HepG2 (cell line): ENCODE data around the gene KIRREL3. TPM values are rescaled to one million over a fixed set of nuclear protein-coding genes. Genes with fewer than 3 reads are reported as not detected.

Source experiments
- ATAC-seq: fragments of 200-7000 bp; cut with Tn5 transposase; 3 replicates; pipeline ENCODE4 v1.9.1; 2020; ENCODE audit warnings: mild to moderate bottlenecking, moderate library complexity
- BruUV-seq: library from RNA; stranded (reverse); fragments of 400-500 nt; replicated peaks from 2 replicates; lab custom pipeline; 2021; lab: Mats Ljungman, UMichigan
- CTCF ChIA-PET: fragments of 300-600 bp; formaldehyde crosslinking; extraction: SDS; loops from one replicate; lab custom pipeline; 2021; ENCODE audit warnings: low total read pairs, inconsistent platforms, low intra/inter-chr PET ratio; lab: Yijun Ruan, JAX
- POLR2A ChIA-PET: fragments of 350-600 bp; sonication (Branson Sonifier 250); formaldehyde crosslinking; loops from one replicate; lab custom pipeline; 2020; ENCODE audit warnings: antibody characterized with exemption, inconsistent platforms; lab: Yijun Ruan, JAX
- DNase-seq: peaks from one replicate; pipeline ENCODE4 v3.0.0-alpha.2; 2015; ENCODE audit warnings: low spot score
- FAIRE-seq: peaks from 3 replicates; lab custom pipeline; 2011; peaks lifted over from hg19 to GRCh38; lab: Jason Lieb, UNC
- H2AFZ ChIP-seq: one replicate; pipeline ENCODE4 v1.6.1; 2011; ENCODE audit warnings: low read length, inconsistent platforms
- H3K27ac ChIP-seq: fragments of 300-600 bp; 3 replicates; pipeline ENCODE4 v1.8.0; 2011; ENCODE audit warnings: mixed run types, mild to moderate bottlenecking, mixed read lengths, low read length, inconsistent platforms; ENCODE audit not compliant: insufficient read depth; ENCODE audit errors: extremely low read length
- H3K27me3 ChIP-seq, 2 experiments: fragments of 200-600 bp in 1 of 2; 2 replicates in 1 of 2; 3 replicates in 1 of 2; pipeline versions ENCODE4 v1.6.0 to v1.8.0; 2011; ENCODE audit warnings: low read length in 2 of 2, mild to moderate bottlenecking in 2 of 2, moderate library complexity in 2 of 2, inconsistent platforms in 1 of 2; ENCODE audit not compliant: insufficient read depth in 2 of 2, control insufficient read depth in 1 of 2
- H3K36me3 ChIP-seq, 2 experiments: fragments of 200-600 bp in 1 of 2; replicated peaks in 1 of 2; 2 replicates in 1 of 2; 3 replicates in 1 of 2; pipeline versions ENCODE4 v1.5.1 to v1.8.0; 2011; ENCODE audit warnings: low read length in 2 of 2, inconsistent platforms in 1 of 2; ENCODE audit not compliant: insufficient read depth in 2 of 2, control insufficient read depth in 1 of 2
- H3K4me1 ChIP-seq: 2 replicates; pipeline ENCODE4 v1.5.1; 2012; ENCODE audit warnings: low read length, inconsistent platforms; ENCODE audit not compliant: insufficient read depth
- H3K4me2 ChIP-seq: 2 replicates; pipeline ENCODE4 v1.6.0; 2011; ENCODE audit warnings: low read depth, low read length, inconsistent platforms
- H3K4me3 ChIP-seq, 3 experiments: fragments of 200-600 bp in 1 of 3; sonication (generic), shearing (Covaris generic) in 1 of 3; replicated peaks in 1 of 3; 2 replicates each; pipeline ENCODE4 v1.5.1; 2011 to 2016; ENCODE audit warnings: low read length in 3 of 3, inconsistent platforms in 2 of 3, low read depth in 2 of 3, mild to moderate bottlenecking in 2 of 3, control low read depth in 1 of 3, mixed read lengths in 1 of 3; ENCODE audit not compliant: insufficient read depth in 1 of 3
- H3K79me2 ChIP-seq: one replicate; pipeline ENCODE4 v1.6.1; 2011; ENCODE audit warnings: low read length, inconsistent platforms; ENCODE audit not compliant: insufficient read depth
- H3K9ac ChIP-seq: 2 replicates; pipeline ENCODE4 v1.6.0; 2011; ENCODE audit warnings: mild to moderate bottlenecking, low read depth, low read length, inconsistent platforms; ENCODE audit not compliant: insufficient read depth
- H3K9me3 ChIP-seq: 2 replicates; pipeline ENCODE4 v1.5.1; 2012; ENCODE audit warnings: mild to moderate bottlenecking, low read length
- H4K20me1 ChIP-seq: 2 replicates; pipeline ENCODE4 v1.6.0; 2011; ENCODE audit warnings: inconsistent platforms, mild to moderate bottlenecking, low read length, moderate library complexity; ENCODE audit not compliant: insufficient read depth
- CREM ChIP-seq, 2 experiments: sonication (generic) in 1 of 2; formaldehyde crosslinking in 1 of 2; IDR thresholded peaks; 2 replicates each; pipeline versions ENCODE4 v1.4.0 to v1.6.1; 2016 to 2020; ENCODE audit warnings: antibody characterized with exemption in 1 of 2, mild to moderate bottlenecking in 1 of 2, missing genetic modification reagents in 1 of 2
- GLI4 ChIP-seq: sonication (generic); formaldehyde crosslinking; IDR thresholded peaks from 2 replicates; pipeline ENCODE4 v1.5.1; 2020; ENCODE audit warnings: missing genetic modification reagents, mild to moderate bottlenecking, moderate library complexity, borderline replicate concordance
- GTF3A ChIP-seq: sonication (generic); formaldehyde crosslinking; conservative IDR thresholded peaks from 2 replicates; pipeline ENCODE4 v1.4.0; 2020; ENCODE audit warnings: mild to moderate bottlenecking, missing genetic modification reagents
- IRX3 ChIP-seq: sonication (generic); formaldehyde crosslinking; IDR thresholded peaks from 2 replicates; pipeline ENCODE4 v1.8.1; 2023; ENCODE audit warnings: mild to moderate bottlenecking, low read depth, missing genetic modification reagents, borderline replicate concordance
- LCORL ChIP-seq, 2 experiments: fragments of 450-650 bp in 1 of 2; sonication (generic) in 1 of 2; formaldehyde crosslinking in 1 of 2; IDR thresholded peaks; 2 replicates each; pipeline versions ENCODE4 v1.5.0 to v1.6.1; 2017 to 2020; ENCODE audit warnings: antibody characterized with exemption in 1 of 2, missing genetic modification reagents in 1 of 2
- MIXL1 ChIP-seq: IDR thresholded peaks from 2 replicates; pipeline ENCODE4 v1.6.1; 2016
- MLLT10 ChIP-seq: sonication (generic); formaldehyde crosslinking; IDR thresholded peaks from 2 replicates; pipeline ENCODE4 v1.4.0; 2020; ENCODE audit warnings: missing genetic modification reagents
- SKI ChIP-seq: fragments of 450-650 bp; IDR thresholded peaks from one replicate; pipeline ENCODE4 v1.6.1; 2018; ENCODE audit warnings: mild to moderate bottlenecking; ENCODE audit not compliant: partially characterized antibody
- SPEN ChIP-seq: sonication (generic); formaldehyde crosslinking; IDR thresholded peaks from 2 replicates; pipeline ENCODE4 v1.5.1; 2020; ENCODE audit warnings: low read depth, mild to moderate bottlenecking, missing genetic modification reagents
- U2AF1 ChIP-seq: fragments of 200-400 bp; formaldehyde crosslinking; optimal IDR thresholded peaks from 2 replicates; pipeline ENCODE3; 2017; ENCODE audit warnings: mild to moderate bottlenecking, low read depth, low read length
- ZNF567 ChIP-seq: sonication (generic); formaldehyde crosslinking; IDR thresholded peaks from 2 replicates; pipeline ENCODE4 v1.8.1; 2023; ENCODE audit warnings: mild to moderate bottlenecking, missing genetic modification reagents, borderline replicate concordance
- WGBS: methylation state at CpG from one replicate; pipeline ENCODE4 v1.1.6; 2017; ENCODE audit warnings: low lambda C conversion rate; 5-methylcytosine and 5-hydroxymethylcytosine counted together
- in situ Hi-C: cut with HindIII; loops from 2 replicates; pipeline ENCODE4 v1.10.0; 2017; ENCODE audit warnings: low pct_unique_long_range_greater_than_20kb; ENCODE audit not compliant: extremely low pct_ligation_motif_present
- intact Hi-C: fragments of 100-400 bp; cut with micrococcal nuclease; formaldehyde crosslinking; loops from one replicate; pipeline ENCODE4 v1.10.0; 2022; ENCODE audit not compliant: unreplicated experiment
- polyA plus RNA-seq, 8 experiments: library from polyadenylated mRNA; depleted of rRNA in 3 of 8; stranded (reverse) in 7 of 8; unstranded in 1 of 8; fragments of >200 nt; fragmentation: Illumina TruSeq in 4 of 8; extraction: Trizol in 4 of 8; gene quantifications; 2 replicates each; pipeline versions ENCODE4 v1.2.1 to v1.2.3, GENCODE V29; 2011 to 2016; ENCODE audit warnings: low read depth in 4 of 8, missing spikeins in 1 of 8, mixed read lengths in 1 of 8; ENCODE audit not compliant: insufficient read depth in 1 of 8
- total RNA-seq, 5 experiments: library from RNA; depleted of rRNA; stranded (reverse); fragments of >200 nt; fragmentation: Illumina TruSeq; extraction: Trizol; gene quantifications; 2 replicates each; pipeline ENCODE4 v1.2.3, GENCODE V29; 2016; ENCODE audit warnings: low read depth in 1 of 5

Gene KIRREL3
- total and polyA plus RNA-seq, 2 of the 13 experiments (the other 11 are each of a cell fraction or from before 2014, with no cell fraction given): not detected

DNA sequence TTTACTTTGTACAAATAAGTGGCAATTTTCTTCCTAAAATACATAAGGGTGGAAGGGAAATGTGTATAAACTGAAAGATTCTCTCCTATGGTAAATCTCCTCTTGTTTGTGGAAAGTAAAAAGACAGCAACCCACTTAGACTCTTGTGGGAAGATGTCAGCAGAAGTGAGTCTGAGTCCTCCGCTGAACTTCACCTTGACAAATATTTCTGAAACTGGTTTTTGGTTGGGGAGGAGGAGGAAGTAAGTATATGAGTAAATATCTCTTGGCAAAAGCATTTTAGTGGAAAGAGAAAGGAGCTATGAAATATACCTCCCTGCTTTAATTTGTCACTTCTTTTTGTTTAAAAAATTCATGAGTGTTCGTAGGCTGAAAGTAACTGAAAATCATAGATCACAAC is 196.2 kb downstream of the KIRREL3 start (continued):
- TF ChIP-seq ZNF567: no peak
- TF ChIP-seq CREM (IDR thresholded peaks at IDR 0.05): no peak
- no peak for TF ChIP-seq CREM (CRISPR knock-in tag; IDR thresholded peaks at IDR 0.05)

- TF ChIP-seq LCORL (IDR thresholded peaks at IDR 0.05) (no peak), LCORL (CRISPR knock-in tag; IDR thresholded peaks at IDR 0.05) (no peak), MIXL1 (CRISPR knock-in tag) (no peak), U2AF1 (no peak), MLLT10 (CRISPR knock-in tag) (no peak)
- in situ Hi-C loops (no loop called here), intact Hi-C loops (loop anchor here (2.0 kb wide), 1 partner anchor 63 kb away; no protein-coding TSS in a partner anchor)
- POLR2A ChIA-PET: no interaction called here
- H3K36me3 ChIP-seq: no peaks in the 10 kb centered on the region
- H3K4me3 ChIP-seq: no peak overlapping the region
- no TSS peak for BruUV-seq
- no peak overlapping the region for H3K4me2 ChIP-seq
- H2AFZ ChIP-seq: no peak overlapping the region
- ATAC-seq (no peak), DNase-seq (no peak), FAIRE-seq (no peak)
- H3K9me3 ChIP-seq: peaks cover 4% of the 10 kb centered on the region; the same call in 1 of the 2 replicates
- H3K27ac ChIP-seq: no peak overlapping the region
- peaks cover 0 to 5% of the 10 kb centered on the region in 2 experiments; a peak in 1 of 5 replicates for H3K27me3 ChIP-seq
- no peaks in the 10 kb centered on the region for H3K4me1 ChIP-seq
- no peak overlapping the region for H3K9ac ChIP-seq
- H4K20me1 ChIP-seq: no peaks in the 10 kb centered on the region
- no peaks in the 10 kb centered on the region for H3K79me2 ChIP-seq
- CTCF ChIA-PET: no interaction called here
- WGBS: 0% methylated on average over 1 of the region's 3 CpGs
These were observed 200.6 kb downstream of the KIRREL3 start for GRCh38 chr11:126800009-126800408.

GRCh38 chr11:126797457-126798169 is 203.0 kb downstream of the KIRREL3 start:
- no TSS peak for BruUV-seq
- TF ChIP-seq GTF3A (CRISPR knock-in tag) (no peak), SKI (no peak), IRX3 (CRISPR knock-in tag) (no peak), SPEN (CRISPR knock-in tag) (no peak), GLI4 (CRISPR knock-in tag) (no peak)
- ChIA-PET POLR2A (no interaction called here), CTCF (no interaction called here)
- WGBS: 0% methylated on average over 5 of the region's 5 CpGs
- FAIRE-seq: no peak
- no peaks in the 10 kb centered on the region for H4K20me1 ChIP-seq
- H3K4me3 ChIP-seq: no peak overlapping the region
- H3K4me2 ChIP-seq: no peak overlapping the region
- intact Hi-C loops (no loop called here), in situ Hi-C loops (no loop called here)
- H3K9me3 ChIP-seq: peaks cover 4% of the 10 kb centered on the region; the same call in 1 of the 2 replicates
- H3K27ac ChIP-seq: no peak overlapping the region
- no peaks in the 10 kb centered on the region for H3K4me1 ChIP-seq
- H3K79me2 ChIP-seq: no peaks in the 10 kb centered on the region
- H3K36me3 ChIP-seq: no peaks in the 10 kb centered on the region
- ATAC-seq: no peak
- H3K9ac ChIP-seq: no peak overlapping the region
- DNase-seq: no peak
- peaks cover 0 to 10% of the 10 kb centered on the region in 2 experiments; a peak in 1 of 5 replicates for H3K27me3 ChIP-seq
- no peak overlapping the region for H2AFZ ChIP-seq
